PC-9 (cell line): ENCODE results near the gene ATP11C.
"Not testable (repeated sequence)": the region's sequence is repeated elsewhere in the genome, so short reads cannot be mapped to it uniquely, and the experiment has no call there.

Experiments used
- EZH2 ChIP-seq: fragments of 200-600 bp; sonication (generic); IDR thresholded peaks from 2 replicates; pipeline ENCODE4 v1.8.0; 2017; ENCODE audit warnings: antibody characterized with exemption, low read depth
- TF ChIP-seq, protein P1 (sequence below): fragments of 200-600 bp; sonication (generic); conservative IDR thresholded peaks from 2 replicates; pipeline ENCODE4 v1.6.1; 2017; ENCODE audit warnings: mixed run types, antibody characterized with exemption, mild to moderate bottlenecking, moderate library complexity

DNA sequence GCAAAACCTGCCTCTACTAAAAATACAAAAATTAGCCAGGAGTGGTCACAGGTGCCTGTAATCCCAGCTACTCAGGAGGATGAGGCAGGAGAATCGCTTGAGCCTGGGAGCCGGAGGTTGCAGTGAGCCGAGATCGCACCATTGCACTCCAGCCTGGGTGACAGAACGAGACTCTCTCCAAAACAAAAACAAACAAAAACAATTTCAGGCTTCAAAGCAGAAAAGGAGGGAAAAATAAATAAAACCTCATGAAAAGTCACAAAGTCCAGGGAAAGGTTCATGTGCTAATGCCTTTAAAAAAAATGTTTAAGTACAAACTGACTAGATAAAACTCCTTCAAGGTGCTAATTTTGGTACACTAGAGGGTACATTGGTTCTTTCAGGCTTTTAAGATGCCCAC lies 96.5 kb downstream of the ATP11C start:
- TF ChIP-seq, protein P1, sequence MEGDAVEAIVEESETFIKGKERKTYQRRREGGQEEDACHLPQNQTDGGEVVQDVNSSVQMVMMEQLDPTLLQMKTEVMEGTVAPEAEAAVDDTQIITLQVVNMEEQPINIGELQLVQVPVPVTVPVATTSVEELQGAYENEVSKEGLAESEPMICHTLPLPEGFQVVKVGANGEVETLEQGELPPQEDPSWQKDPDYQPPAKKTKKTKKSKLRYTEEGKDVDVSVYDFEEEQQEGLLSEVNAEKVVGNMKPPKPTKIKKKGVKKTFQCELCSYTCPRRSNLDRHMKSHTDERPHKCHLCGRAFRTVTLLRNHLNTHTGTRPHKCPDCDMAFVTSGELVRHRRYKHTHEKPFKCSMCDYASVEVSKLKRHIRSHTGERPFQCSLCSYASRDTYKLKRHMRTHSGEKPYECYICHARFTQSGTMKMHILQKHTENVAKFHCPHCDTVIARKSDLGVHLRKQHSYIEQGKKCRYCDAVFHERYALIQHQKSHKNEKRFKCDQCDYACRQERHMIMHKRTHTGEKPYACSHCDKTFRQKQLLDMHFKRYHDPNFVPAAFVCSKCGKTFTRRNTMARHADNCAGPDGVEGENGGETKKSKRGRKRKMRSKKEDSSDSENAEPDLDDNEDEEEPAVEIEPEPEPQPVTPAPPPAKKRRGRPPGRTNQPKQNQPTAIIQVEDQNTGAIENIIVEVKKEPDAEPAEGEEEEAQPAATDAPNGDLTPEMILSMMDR = not testable (repeated sequence)
- not testable (repeated sequence) for TF ChIP-seq EZH2
